Neural progenitor cell (in vitro differentiated cells): ENCODE data around the gene PCLO. TPM values are rescaled to one million over a fixed set of nuclear protein-coding genes. Genes with fewer than 3 reads are reported as not detected.

Experiments
- DNase-seq: peaks from one replicate; pipeline ENCODE4 v3.0.0-alpha.2; 2016; ENCODE audit warnings: low spot score
- H2AFZ ChIP-seq: fragments of 200-600 bp; sonication (generic); replicated peaks from 2 replicates; pipeline ENCODE4 v1.6.1; 2016; ENCODE audit warnings: antibody characterized with exemption
- H3F3A ChIP-seq: fragments of 200-600 bp; sonication (generic); 2 replicates; pipeline ENCODE4 v1.6.1; 2016; ENCODE audit warnings: antibody characterized with exemption, low read depth
- H3K27ac ChIP-seq: fragments of 200-600 bp; sonication (generic); 2 replicates; pipeline ENCODE4 v1.5.1; 2016; ENCODE audit warnings: mild to moderate bottlenecking
- H3K27me3 ChIP-seq: fragments of 200-600 bp; sonication (generic); 2 replicates; pipeline ENCODE4 v1.6.1; 2016; ENCODE audit warnings: mild to moderate bottlenecking, moderate library complexity
- H3K36me3 ChIP-seq: fragments of 200-600 bp; sonication (generic); 2 replicates; pipeline ENCODE4 v1.5.1; 2016
- H3K4me1 ChIP-seq: fragments of 200-600 bp; sonication (generic); 2 replicates; pipeline ENCODE4 v1.6.1; 2016; ENCODE audit warnings: mixed run types
- H3K4me2 ChIP-seq: fragments of 200-600 bp; sonication (generic); 2 replicates; pipeline ENCODE4 v1.6.1; 2016
- H3K4me3 ChIP-seq: fragments of 200-600 bp; sonication (generic); 2 replicates; pipeline ENCODE4 v1.5.1; 2016
- H3K79me2 ChIP-seq: fragments of 200-600 bp; sonication (generic); 2 replicates; pipeline ENCODE4 v1.6.1; 2016; ENCODE audit warnings: low read depth
- H3K9ac ChIP-seq: fragments of 200-600 bp; sonication (generic); 2 replicates; pipeline ENCODE4 v1.6.1; 2016
- H3K9me3 ChIP-seq: fragments of 200-600 bp; sonication (generic); 2 replicates; pipeline ENCODE4 v1.5.1; 2016; ENCODE audit warnings: low read depth
- H4K20me1 ChIP-seq: fragments of 200-600 bp; sonication (generic); 2 replicates; pipeline ENCODE4 v1.6.1; 2016; ENCODE audit warnings: low read depth
- H3K27ac Mint-ChIP-seq: 3 replicates; pipeline ENCODE4 v1.8.0; 2021; ENCODE audit warnings: mixed read lengths
- H3K27me3 Mint-ChIP-seq: 2 replicates; pipeline ENCODE4 v1.8.0; 2022; ENCODE audit warnings: low read depth, mild to moderate bottlenecking, inconsistent platforms, moderate library complexity, mixed read lengths; ENCODE audit not compliant: insufficient read depth
- H3K36me3 Mint-ChIP-seq: 3 replicates; pipeline ENCODE4 v1.8.0; 2021; ENCODE audit warnings: mixed read lengths
- H3K4me1 Mint-ChIP-seq: 3 replicates; pipeline ENCODE4 v1.8.0; 2021; ENCODE audit warnings: mixed read lengths
- H3K4me3 Mint-ChIP-seq: 3 replicates; pipeline ENCODE4 v1.8.0; 2021; ENCODE audit warnings: mild to moderate bottlenecking, moderate library complexity, mixed read lengths
- H3K9me3 Mint-ChIP-seq: 3 replicates; pipeline ENCODE4 v1.8.0; 2020; ENCODE audit warnings: mixed read lengths
- CTCF ChIP-seq: fragments of 200-600 bp; sonication (generic); IDR thresholded peaks from 2 replicates; pipeline ENCODE4 v1.5.1; 2017; ENCODE audit warnings: antibody characterized with exemption, mild to moderate bottlenecking
- EZH2 ChIP-seq: fragments of 200-600 bp; sonication (generic); IDR thresholded peaks from 2 replicates; pipeline ENCODE4 v1.6.1; 2017; ENCODE audit warnings: antibody characterized with exemption, mild to moderate bottlenecking, moderate library complexity
- EZH2phosphoT487 ChIP-seq: fragments of 200-600 bp; sonication (generic); IDR thresholded peaks from 2 replicates; pipeline ENCODE4 v1.6.1; 2017; ENCODE audit warnings: antibody characterized with exemption
- total RNA-seq: library from RNA; depleted of rRNA; stranded (reverse); fragments of >200 nt; gene quantifications from 2 replicates; pipeline ENCODE4 v1.2.3, GENCODE V29; 2015; ENCODE audit warnings: low replicate concordance

PCLO gene
- total RNA-seq, 1 donor from 2014 or later, result 2.0 TPM

DNA sequence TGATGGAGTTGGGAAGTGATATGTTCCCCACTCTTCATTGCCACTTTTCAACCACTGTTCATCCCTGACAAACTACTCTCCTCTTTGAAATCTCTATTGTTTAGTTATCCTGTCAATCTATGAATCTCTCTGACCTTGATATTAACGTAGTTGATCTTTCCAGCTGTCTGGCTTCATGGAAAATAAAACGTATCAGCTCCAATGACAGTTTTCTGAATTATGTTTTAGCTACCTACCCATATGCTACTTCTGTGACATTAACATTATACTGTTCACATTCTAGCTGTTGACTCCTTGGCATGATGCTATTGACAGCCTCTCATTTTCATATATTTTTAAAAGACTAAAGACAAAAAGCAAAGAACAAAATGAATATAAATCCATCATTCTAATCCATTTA is 53.3 kb downstream of the PCLO start:
- TF ChIP-seq EZH2phosphoT487, result no peak
- no peak for TF ChIP-seq EZH2
- no peak for TF ChIP-seq CTCF
- H3K36me3 Mint-ChIP-seq, result no peaks in the 10 kb centered on the region
- H3K4me2 ChIP-seq, result no peak overlapping the region
- H3F3A ChIP-seq, result peaks cover 4% of the 10 kb centered on the region
- H3K27me3 ChIP-seq, result no peaks in the 10 kb centered on the region
- H3K79me2 ChIP-seq, result no peaks in the 10 kb centered on the region
- no peak overlapping the region for H3K9ac ChIP-seq
- H3K4me1 ChIP-seq, result peaks cover 7% of the 10 kb centered on the region
- no peaks in the 10 kb centered on the region for H3K27me3 Mint-ChIP-seq
- H4K20me1 ChIP-seq, result no peaks in the 10 kb centered on the region
- no peak overlapping the region for H3K4me3 Mint-ChIP-seq
- H3K36me3 ChIP-seq, result no peaks in the 10 kb centered on the region
- H3K27ac ChIP-seq, result no peak overlapping the region
- H3K4me3 ChIP-seq, result no peak overlapping the region
- no peak for DNase-seq
- H3K27ac Mint-ChIP-seq, result no peak overlapping the region
- H2AFZ ChIP-seq, result no peak overlapping the region
- peaks cover 10% of the 10 kb centered on the region for H3K4me1 Mint-ChIP-seq
- H3K9me3 ChIP-seq, result no peaks in the 10 kb centered on the region
- H3K9me3 Mint-ChIP-seq, result no peaks in the 10 kb centered on the region

DNA sequence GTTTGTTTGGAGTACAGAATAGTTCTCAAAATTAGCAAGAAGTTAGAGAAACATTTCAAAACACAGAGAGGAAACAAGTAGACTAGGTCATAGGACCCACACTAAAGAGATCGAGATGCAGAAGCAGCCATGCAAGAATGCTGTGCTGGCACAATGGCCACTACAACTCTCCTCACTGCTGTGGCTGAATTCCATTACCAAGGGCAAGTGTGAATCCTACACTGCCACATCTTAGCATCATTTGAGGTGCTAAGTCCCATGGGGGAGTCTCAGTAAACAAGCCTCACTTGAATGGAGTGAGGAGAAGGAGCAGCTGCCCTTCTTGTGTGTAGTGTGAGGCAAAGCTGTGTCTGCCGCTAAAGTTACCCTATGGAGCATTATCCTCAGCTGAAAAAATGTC is 56.7 kb downstream of the PCLO start:
- peak; percentile 1 for DNase-seq
- H3K27ac Mint-ChIP-seq, result no peak overlapping the region
- H2AFZ ChIP-seq, result no peak overlapping the region

GRCh38 chr7:83105063-83105462 is 57.6 kb downstream of the PCLO start:
- Histone ChIP-seq H3K4me1 (no peaks in the 10 kb centered on the region), H4K20me1 (no peaks in the 10 kb centered on the region), H2AFZ (no peak overlapping the region), H3K79me2 (no peaks in the 10 kb centered on the region), H3K9me3 (no peaks in the 10 kb centered on the region), H3K36me3 (no peaks in the 10 kb centered on the region), H3F3A (no peaks in the 10 kb centered on the region), H3K9ac (no peak overlapping the region), H3K27me3 (no peaks in the 10 kb centered on the region), H3K27ac (no peak overlapping the region), H3K4me3 (no peak overlapping the region), H3K4me2 (no peak overlapping the region)
- no peak for TF ChIP-seq EZH2phosphoT487
- TF ChIP-seq EZH2, result no peak
- TF ChIP-seq CTCF, result no peak
- Mint-ChIP-seq H3K4me3 (no peak overlapping the region), H3K9me3 (no peaks in the 10 kb centered on the region), H3K4me1 (peaks cover 4% of the 10 kb centered on the region), H3K27ac (no peak overlapping the region), H3K27me3 (no peaks in the 10 kb centered on the region), H3K36me3 (no peaks in the 10 kb centered on the region)
- no peak for DNase-seq

More for the DNA sequence above, 56.7 kb downstream of the PCLO start:
- Mint-ChIP-seq H3K4me3 (no peak overlapping the region), H3K9me3 (no peaks in the 10 kb centered on the region), H3K36me3 (no peaks in the 10 kb centered on the region), H3K27me3 (no peaks in the 10 kb centered on the region), H3K4me1 (peaks cover 4% of the 10 kb centered on the region)
- H3K4me1 ChIP-seq, result no peaks in the 10 kb centered on the region
- H3K9ac ChIP-seq, result no peak overlapping the region
- H3K9me3 ChIP-seq, result no peaks in the 10 kb centered on the region
- TF ChIP-seq CTCF (no peak), EZH2phosphoT487 (no peak), EZH2 (no peak)
- H3K27ac ChIP-seq, result no peak overlapping the region
- no peaks in the 10 kb centered on the region for H3F3A ChIP-seq
- H4K20me1 ChIP-seq, result no peaks in the 10 kb centered on the region
- H3K4me3 ChIP-seq, result no peak overlapping the region
- H3K27me3 ChIP-seq, result no peaks in the 10 kb centered on the region
- no peaks in the 10 kb centered on the region for H3K79me2 ChIP-seq
- H3K36me3 ChIP-seq, result no peaks in the 10 kb centered on the region
- no peak overlapping the region for H3K4me2 ChIP-seq
